VCaP (cell line): ENCODE data around the gene NRL.
A peak's percentile ranks its signal among the peaks of the same experiment; 100 is the strongest.

Experiments used
- H3K27ac ChIP-seq: fragments of 450-650 bp; 2 replicates; pipeline ENCODE4 v1.5.1; 2017
- TF ChIP-seq, protein P1 (sequence below): fragments of 450-650 bp; conservative IDR thresholded peaks from 2 replicates; pipeline ENCODE4 v1.5.1; 2017; ENCODE audit warnings: mild to moderate bottlenecking, moderate library complexity

Gene NRL

DNA sequence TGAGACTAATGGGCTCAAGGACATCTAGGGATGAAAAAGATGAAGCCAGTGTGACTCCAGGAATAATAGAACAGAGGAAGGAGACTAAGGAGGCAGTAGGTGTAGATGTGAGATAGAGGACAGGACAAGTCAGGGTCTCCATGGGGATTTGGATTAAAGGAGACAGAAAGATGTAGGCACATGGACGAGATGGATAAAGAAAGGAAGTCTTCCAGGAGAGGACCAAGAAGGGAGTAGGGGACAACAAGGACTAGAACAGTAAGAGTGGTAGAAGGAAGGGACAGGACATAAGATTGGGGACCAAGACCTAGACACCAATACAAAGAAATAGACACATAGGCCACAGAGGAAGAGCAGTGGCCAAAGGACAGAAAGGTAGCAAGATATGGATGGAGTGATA, 27.7 kb downstream of the NRL start:
- H3K27ac ChIP-seq: no peak overlapping the region
- TF ChIP-seq, protein P1, sequence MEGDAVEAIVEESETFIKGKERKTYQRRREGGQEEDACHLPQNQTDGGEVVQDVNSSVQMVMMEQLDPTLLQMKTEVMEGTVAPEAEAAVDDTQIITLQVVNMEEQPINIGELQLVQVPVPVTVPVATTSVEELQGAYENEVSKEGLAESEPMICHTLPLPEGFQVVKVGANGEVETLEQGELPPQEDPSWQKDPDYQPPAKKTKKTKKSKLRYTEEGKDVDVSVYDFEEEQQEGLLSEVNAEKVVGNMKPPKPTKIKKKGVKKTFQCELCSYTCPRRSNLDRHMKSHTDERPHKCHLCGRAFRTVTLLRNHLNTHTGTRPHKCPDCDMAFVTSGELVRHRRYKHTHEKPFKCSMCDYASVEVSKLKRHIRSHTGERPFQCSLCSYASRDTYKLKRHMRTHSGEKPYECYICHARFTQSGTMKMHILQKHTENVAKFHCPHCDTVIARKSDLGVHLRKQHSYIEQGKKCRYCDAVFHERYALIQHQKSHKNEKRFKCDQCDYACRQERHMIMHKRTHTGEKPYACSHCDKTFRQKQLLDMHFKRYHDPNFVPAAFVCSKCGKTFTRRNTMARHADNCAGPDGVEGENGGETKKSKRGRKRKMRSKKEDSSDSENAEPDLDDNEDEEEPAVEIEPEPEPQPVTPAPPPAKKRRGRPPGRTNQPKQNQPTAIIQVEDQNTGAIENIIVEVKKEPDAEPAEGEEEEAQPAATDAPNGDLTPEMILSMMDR: no peak

DNA sequence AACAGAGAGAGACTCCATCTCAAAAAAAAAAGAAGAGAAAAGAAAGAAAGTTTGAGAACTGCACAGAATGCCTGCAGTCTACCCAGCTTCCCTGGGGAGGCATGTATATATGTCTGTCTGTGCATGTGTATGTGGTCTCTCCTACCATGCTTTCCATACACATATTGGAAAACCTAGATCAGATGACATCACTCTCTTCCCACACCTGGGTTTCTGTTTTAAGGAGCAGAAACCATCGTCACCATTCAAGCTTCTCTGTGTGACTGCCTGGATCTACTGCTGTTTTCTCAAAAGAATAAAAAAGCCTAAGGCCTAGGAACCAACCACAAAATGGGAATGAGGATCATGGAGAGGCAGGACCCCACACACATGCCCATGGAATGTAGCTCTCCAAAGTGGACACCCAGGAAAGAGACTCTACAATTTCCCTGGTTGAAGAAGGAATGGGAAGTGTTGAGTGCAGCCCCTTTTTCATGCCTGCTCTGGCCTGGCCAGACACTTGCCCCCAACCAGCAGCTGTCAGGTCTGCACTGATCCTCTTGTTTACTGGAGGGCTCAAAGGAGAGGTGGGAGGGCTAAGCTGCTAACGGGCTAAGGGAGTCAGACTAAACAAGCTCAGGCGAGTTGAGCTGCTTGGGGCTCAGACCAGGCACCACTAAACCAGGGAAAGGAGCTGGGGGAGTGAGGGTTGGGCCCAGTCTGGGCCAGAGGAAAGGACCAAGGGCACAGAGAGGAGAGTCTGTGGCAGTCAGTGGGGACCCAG, 28.4 kb downstream of the NRL start:
- no peak overlapping the region for H3K27ac ChIP-seq
- TF ChIP-seq, protein P1: no peak

DNA sequence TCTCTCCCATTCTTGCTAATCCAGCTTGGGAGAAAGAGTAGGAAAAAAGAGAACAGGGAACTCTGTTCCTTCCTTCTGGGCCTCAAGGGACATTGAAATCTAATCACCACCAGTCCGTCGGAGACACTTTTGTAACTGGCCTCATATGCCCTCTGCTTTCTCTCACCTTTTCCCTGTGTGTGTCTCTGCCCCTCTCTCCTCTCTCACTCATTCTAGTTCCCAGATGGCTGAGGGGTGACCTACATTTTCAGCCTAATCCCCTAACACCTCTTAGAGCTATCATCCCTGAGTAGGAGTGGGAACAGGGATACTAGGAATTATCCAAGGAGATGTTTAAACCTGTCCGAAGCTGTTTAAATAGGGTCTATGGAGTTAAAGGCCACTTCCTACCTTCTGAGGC, 29.5 kb downstream of the NRL start:
- TF ChIP-seq, protein P1: no peak
- no peak overlapping the region for H3K27ac ChIP-seq

DNA sequence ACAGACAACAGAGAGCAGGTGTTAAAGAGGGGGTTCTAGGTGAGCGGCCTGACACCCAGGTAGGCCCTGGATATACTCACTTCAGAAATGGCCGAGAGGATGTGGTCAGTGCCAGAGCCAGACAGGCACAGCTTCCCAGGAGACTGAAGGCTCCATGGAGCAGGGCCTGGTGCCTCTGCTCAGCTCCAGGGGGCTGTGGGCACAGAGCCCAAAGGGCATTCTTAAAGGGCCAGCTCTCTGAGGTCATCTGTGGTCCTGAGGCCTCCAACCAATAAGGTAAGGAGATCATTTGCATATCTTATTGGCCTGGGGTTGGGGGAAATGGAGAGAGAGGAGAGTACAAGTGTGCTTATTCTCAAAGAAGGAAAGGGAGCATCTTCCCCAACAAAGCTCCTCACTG, 30.3 kb downstream of the NRL start:
- no peak overlapping the region for H3K27ac ChIP-seq
- TF ChIP-seq, protein P1: no peak

DNA sequence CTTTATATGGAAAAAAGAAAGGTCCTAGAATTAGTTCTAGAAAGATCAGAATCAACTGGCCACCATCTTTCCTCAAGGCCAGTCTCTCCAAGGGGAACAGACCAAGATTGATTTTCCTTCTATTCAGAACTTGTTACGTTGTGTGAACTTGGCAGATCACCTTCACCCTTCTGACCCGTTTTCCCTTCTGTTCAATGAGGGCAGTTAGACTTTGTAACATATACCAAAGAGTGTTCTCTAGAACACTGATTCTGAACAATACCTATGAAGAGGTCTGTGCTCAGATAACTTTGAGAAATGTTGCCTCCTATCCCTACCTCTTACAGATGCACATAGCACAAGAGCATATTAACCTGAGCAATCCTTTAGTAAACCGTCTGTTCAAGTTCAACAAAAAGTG, 31.3 kb downstream of the NRL start:
- H3K27ac ChIP-seq: no peak overlapping the region
- TF ChIP-seq, protein P1: no peak

DNA sequence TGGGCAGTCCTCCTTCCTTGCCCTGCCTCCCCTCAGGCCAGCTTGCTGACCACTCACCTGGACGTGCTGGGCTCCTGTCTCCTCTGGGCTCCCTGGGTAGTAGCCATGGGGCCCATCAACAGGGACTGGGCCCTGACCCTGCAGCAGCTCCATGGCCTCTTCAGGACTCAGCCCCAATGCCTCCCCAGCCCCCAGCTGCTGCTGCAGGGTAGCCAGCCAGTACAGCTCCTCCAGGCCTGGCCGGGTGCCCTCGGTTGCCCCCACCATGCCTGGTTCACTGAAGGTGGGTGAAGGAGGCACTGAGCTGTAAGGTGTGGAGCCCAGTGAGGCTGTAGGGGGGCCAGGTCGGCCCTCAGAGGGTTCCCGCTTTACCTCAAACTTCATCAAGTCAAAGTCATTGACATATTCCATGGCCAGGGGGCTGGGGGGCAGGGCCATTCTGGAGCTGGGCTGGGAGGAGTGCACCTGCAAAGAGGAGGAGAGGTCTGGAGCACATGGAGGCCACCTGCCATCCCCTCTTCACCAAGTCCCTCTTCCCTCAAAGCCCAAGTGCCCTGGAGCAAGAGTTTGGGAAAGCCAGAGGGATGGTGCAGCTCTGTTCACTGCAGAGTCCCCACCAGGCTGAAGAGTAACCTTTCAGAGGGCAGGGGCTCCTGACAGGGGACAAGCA, 32.2 kb downstream of the NRL start:
- TF ChIP-seq, protein P1: no peak
- H3K27ac ChIP-seq: no peak overlapping the region

DNA sequence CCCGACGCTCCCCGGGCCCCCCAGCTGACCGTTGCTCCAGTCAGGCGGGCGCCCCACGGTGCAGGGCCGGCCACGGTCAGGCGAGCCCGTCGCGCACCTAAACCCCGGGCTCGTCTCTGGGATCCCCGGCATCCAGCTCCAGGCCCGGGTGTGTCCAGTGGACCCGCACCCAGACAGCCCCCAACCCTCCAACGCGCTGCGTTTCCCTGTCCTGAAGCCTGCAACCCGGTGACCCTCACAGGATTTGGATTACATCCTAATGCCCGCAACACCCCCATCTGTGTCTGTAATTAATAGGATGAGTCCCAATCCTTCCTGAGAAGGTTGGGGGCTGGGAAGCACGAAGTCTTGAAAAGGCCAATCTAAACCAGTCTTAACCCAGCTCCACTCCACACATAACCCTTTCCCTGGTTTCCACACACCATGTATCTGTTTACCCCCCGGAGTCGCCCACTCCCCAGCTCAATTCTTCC, 33.0 kb downstream of the NRL start:
- TF ChIP-seq, protein P1: no peak
- peak overlapping the region; percentile 85 for H3K27ac ChIP-seq
